Measurements from ENCODE around the gene PRR29. TPM values are rescaled to one million over a fixed set of nuclear protein-coding genes. Genes with fewer than 3 reads are reported as not detected.

PRR29 gene
- total and polyA plus RNA-seq, 2 donors (not counting 1 experiment from before 2014, with no cell fraction given) = 0.02 to 0.17 TPM

DNA sequence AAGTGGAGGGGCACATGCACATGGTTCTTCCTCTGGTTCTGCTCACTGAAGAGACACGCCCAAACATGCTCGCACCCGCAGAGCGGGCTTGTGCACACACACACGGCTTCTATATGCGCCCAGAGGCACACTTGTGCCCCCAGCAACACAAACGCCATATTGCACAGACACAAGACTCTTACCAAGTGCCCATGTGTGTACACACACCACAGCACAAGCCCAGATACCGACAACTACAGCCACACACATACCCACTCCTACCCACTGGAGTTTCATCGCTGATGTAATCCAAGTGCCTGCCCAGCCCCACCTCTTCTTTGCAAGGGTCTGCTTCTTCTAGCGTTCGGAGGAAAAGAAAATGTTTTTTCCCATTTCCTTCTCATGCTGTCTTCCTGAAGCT is 6.5 kb upstream of the PRR29 start:
- H2AFZ ChIP-seq (ENCODE audit: low read length) = no peak overlapping the region
- H3K79me2 ChIP-seq (ENCODE audit: control insufficient read depth, insufficient read depth, low read length) = no peaks in the 10 kb centered on the region
- no peak overlapping the region for H3K4me2 ChIP-seq (ENCODE audit: extremely low read depth, insufficient read depth, low read length)
- no peak for DNase-seq (ENCODE audit: low read depth in 2 of 2)
- no peak overlapping the region for H3K4me3 ChIP-seq (replicated peaks in 1 of 4; ENCODE audit: control extremely low read depth in 1 of 4, insufficient read depth in 1 of 4, low read depth in 3 of 4, low read length in 4 of 4)
- H3K4me1 ChIP-seq (ENCODE audit: control insufficient read depth, extremely low read depth, insufficient read depth, low read length) = no peaks in the 10 kb centered on the region
- H3K9ac ChIP-seq (ENCODE audit: insufficient read depth, low read length) = no peak overlapping the region
- H3K9me3 ChIP-seq (ENCODE audit: control insufficient read depth, insufficient read depth, low read depth, low read length) = no peaks in the 10 kb centered on the region
- TF ChIP-seq, protein P1, sequence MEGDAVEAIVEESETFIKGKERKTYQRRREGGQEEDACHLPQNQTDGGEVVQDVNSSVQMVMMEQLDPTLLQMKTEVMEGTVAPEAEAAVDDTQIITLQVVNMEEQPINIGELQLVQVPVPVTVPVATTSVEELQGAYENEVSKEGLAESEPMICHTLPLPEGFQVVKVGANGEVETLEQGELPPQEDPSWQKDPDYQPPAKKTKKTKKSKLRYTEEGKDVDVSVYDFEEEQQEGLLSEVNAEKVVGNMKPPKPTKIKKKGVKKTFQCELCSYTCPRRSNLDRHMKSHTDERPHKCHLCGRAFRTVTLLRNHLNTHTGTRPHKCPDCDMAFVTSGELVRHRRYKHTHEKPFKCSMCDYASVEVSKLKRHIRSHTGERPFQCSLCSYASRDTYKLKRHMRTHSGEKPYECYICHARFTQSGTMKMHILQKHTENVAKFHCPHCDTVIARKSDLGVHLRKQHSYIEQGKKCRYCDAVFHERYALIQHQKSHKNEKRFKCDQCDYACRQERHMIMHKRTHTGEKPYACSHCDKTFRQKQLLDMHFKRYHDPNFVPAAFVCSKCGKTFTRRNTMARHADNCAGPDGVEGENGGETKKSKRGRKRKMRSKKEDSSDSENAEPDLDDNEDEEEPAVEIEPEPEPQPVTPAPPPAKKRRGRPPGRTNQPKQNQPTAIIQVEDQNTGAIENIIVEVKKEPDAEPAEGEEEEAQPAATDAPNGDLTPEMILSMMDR (conservative IDR thresholded peaks at IDR 0.05 in 1 of 2, IDR thresholded peaks at IDR 0.05 in 1 of 2; ENCODE audit: low read depth in 1 of 2, low read length in 2 of 2) = no peak
- TF ChIP-seq EZH2 (IDR thresholded peaks at IDR 0.05; ENCODE audit: low read length, missing control alignments) = no peak
- H4K20me1 ChIP-seq (ENCODE audit: control insufficient read depth, extremely low read depth, insufficient read depth, low read length) = no peaks in the 10 kb centered on the region
- no peak overlapping the region for H3K27ac ChIP-seq (ENCODE audit: insufficient read depth, low read length)
- peaks cover 17% of the 10 kb centered on the region for H3K27me3 ChIP-seq (ENCODE audit: control insufficient read depth, insufficient read depth, low read length)
- H3K36me3 ChIP-seq (ENCODE audit: control insufficient read depth, insufficient read depth, low read length) = no peaks in the 10 kb centered on the region

GRCh38 chr17:63993368-63993985 is 4.7 kb upstream of the PRR29 start:
- H3K4me1 ChIP-seq (ENCODE audit: control insufficient read depth, extremely low read depth, insufficient read depth, low read length) = peaks cover 3% of the 10 kb centered on the region
- no peak overlapping the region for H3K4me3 ChIP-seq (replicated peaks in 1 of 4; ENCODE audit: control extremely low read depth in 1 of 4, insufficient read depth in 1 of 4, low read depth in 3 of 4, low read length in 4 of 4)
- H3K27me3 ChIP-seq (ENCODE audit: control insufficient read depth, insufficient read depth, low read length) = peaks cover 30% of the 10 kb centered on the region
- H4K20me1 ChIP-seq (ENCODE audit: control insufficient read depth, extremely low read depth, insufficient read depth, low read length) = no peaks in the 10 kb centered on the region
- no peaks in the 10 kb centered on the region for H3K9me3 ChIP-seq (ENCODE audit: control insufficient read depth, insufficient read depth, low read depth, low read length)
- no peak overlapping the region for H3K4me2 ChIP-seq (ENCODE audit: extremely low read depth, insufficient read depth, low read length)
- no peaks in the 10 kb centered on the region for H3K36me3 ChIP-seq (ENCODE audit: control insufficient read depth, insufficient read depth, low read length)
- H2AFZ ChIP-seq (ENCODE audit: low read length) = no peak overlapping the region
- H3K79me2 ChIP-seq (ENCODE audit: control insufficient read depth, insufficient read depth, low read length) = no peaks in the 10 kb centered on the region
- no peak overlapping the region for H3K9ac ChIP-seq (ENCODE audit: insufficient read depth, low read length)
- no peak overlapping the region for H3K27ac ChIP-seq (ENCODE audit: insufficient read depth, low read length)
- TF ChIP-seq, protein P1 (conservative IDR thresholded peaks at IDR 0.05 in 1 of 2, IDR thresholded peaks at IDR 0.05 in 1 of 2; ENCODE audit: low read depth in 1 of 2, low read length in 2 of 2) = no peak
- TF ChIP-seq EZH2 (IDR thresholded peaks at IDR 0.05; ENCODE audit: low read length, missing control alignments) = no peak
- DNase-seq (ENCODE audit: low read depth in 2 of 2) = no peak

DNA sequence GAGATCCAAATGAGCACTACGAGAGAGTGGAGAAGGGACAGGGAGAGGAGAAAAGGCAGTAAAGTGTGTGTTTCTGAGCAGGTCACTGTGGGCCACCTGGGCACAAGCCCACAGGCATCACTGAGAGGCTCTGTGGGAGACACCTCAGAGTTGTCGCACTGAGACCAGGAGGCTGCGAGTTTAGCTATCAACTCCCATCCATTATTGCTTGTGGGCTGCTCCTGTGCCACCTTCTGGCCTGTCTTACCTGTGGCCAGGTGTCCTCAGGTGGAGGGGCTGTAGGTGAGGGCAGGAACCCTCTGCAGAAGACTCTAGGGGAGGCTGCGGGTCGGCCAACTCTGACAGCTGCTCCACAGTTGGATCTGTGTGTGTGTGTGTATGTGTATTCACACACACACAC is 2.5 kb upstream of the PRR29 start:
- Histone ChIP-seq H3K9me3 (ENCODE audit: control insufficient read depth, insufficient read depth, low read depth, low read length) (no peaks in the 10 kb centered on the region), H3K27ac (ENCODE audit: insufficient read depth, low read length) (no peak overlapping the region), H3K4me1 (ENCODE audit: control insufficient read depth, extremely low read depth, insufficient read depth, low read length) (peaks cover 3% of the 10 kb centered on the region), H3K27me3 (ENCODE audit: control insufficient read depth, insufficient read depth, low read length) (peaks cover 31% of the 10 kb centered on the region), H3K4me2 (ENCODE audit: extremely low read depth, insufficient read depth, low read length) (no peak overlapping the region), H3K9ac (ENCODE audit: insufficient read depth, low read length) (no peak overlapping the region), H3K4me3 (replicated peaks in 1 of 4; ENCODE audit: control extremely low read depth in 1 of 4, insufficient read depth in 1 of 4, low read depth in 3 of 4, low read length in 4 of 4) (no peak overlapping the region), H4K20me1 (ENCODE audit: control insufficient read depth, extremely low read depth, insufficient read depth, low read length) (no peaks in the 10 kb centered on the region), H3K36me3 (ENCODE audit: control insufficient read depth, insufficient read depth, low read length) (no peaks in the 10 kb centered on the region), H2AFZ (ENCODE audit: low read length) (no peak overlapping the region), H3K79me2 (ENCODE audit: control insufficient read depth, insufficient read depth, low read length) (no peaks in the 10 kb centered on the region)
- no peak for DNase-seq (ENCODE audit: low read depth in 2 of 2)
- TF ChIP-seq, protein P1 (conservative IDR thresholded peaks at IDR 0.05 in 1 of 2, IDR thresholded peaks at IDR 0.05 in 1 of 2; ENCODE audit: low read depth in 1 of 2, low read length in 2 of 2) = no peak
- TF ChIP-seq EZH2 (IDR thresholded peaks at IDR 0.05; ENCODE audit: low read length, missing control alignments) = no peak

Data from fibroblast of lung (primary cell).